HEK293 (cell line): ENCODE data around the gene PHF13.

Experiments used
- BCL11B ChIP-seq: fragments of 450-650 bp; formaldehyde crosslinking; IDR thresholded peaks from 2 replicates; pipeline ENCODE4 v1.5.1; 2016; ENCODE audit warnings: low read depth, missing biosample characterization, missing genetic modification characterization
- KLF7 ChIP-seq: fragments of 450-650 bp; formaldehyde crosslinking; IDR thresholded peaks from 2 replicates; pipeline ENCODE4 v1.5.1; 2016; ENCODE audit warnings: missing biosample characterization, missing genetic modification characterization, borderline replicate concordance
- OVOL3 ChIP-seq: fragments of 450-650 bp; formaldehyde crosslinking; IDR thresholded peaks from 2 replicates; pipeline ENCODE4 v1.5.1; 2016; ENCODE audit warnings: missing biosample characterization, missing genetic modification characterization
- TCF7L2 ChIP-seq: IDR thresholded peaks from 2 replicates; pipeline ENCODE4 v1.6.1; 2011; ENCODE audit warnings: low read depth, mild to moderate bottlenecking, inconsistent platforms, low read length, moderate library complexity, borderline replicate concordance
- ZBTB17 ChIP-seq: fragments of 450-650 bp; formaldehyde crosslinking; IDR thresholded peaks from 2 replicates; pipeline ENCODE4 v1.5.1; 2016; ENCODE audit warnings: missing biosample characterization, missing genetic modification characterization
- ZIC2 ChIP-seq: fragments of 450-650 bp; formaldehyde crosslinking; IDR thresholded peaks from 2 replicates; pipeline ENCODE4 v1.5.1; 2016; ENCODE audit warnings: missing biosample characterization, missing genetic modification characterization
- ZNF138 ChIP-seq: fragments of 450-650 bp; formaldehyde crosslinking; IDR thresholded peaks from 2 replicates; pipeline ENCODE4 v1.5.1; 2016; ENCODE audit warnings: missing biosample characterization, missing genetic modification characterization, borderline replicate concordance
- ZNF146 ChIP-seq: fragments of 450-650 bp; formaldehyde crosslinking; IDR thresholded peaks from 2 replicates; pipeline ENCODE4 v1.5.1; 2016; ENCODE audit warnings: missing biosample characterization, missing genetic modification characterization
- ZNF366 ChIP-seq: fragments of 450-650 bp; formaldehyde crosslinking; conservative IDR thresholded peaks from 2 replicates; pipeline ENCODE4 v1.5.1; 2016; ENCODE audit warnings: missing biosample characterization, missing genetic modification characterization
- ZNF391 ChIP-seq: fragments of 450-650 bp; formaldehyde crosslinking; IDR thresholded peaks from 2 replicates; pipeline ENCODE4 v1.5.1; 2016; ENCODE audit warnings: low read depth, missing biosample characterization, missing genetic modification characterization, borderline replicate concordance
- ZNF473 ChIP-seq: fragments of 450-650 bp; formaldehyde crosslinking; IDR thresholded peaks from 2 replicates; pipeline ENCODE4 v1.5.1; 2017; ENCODE audit warnings: missing biosample characterization, missing genetic modification characterization
- ZNF626 ChIP-seq: fragments of 450-650 bp; sonication (Bioruptor Pico); formaldehyde crosslinking; IDR thresholded peaks from 2 replicates; pipeline ENCODE4 v1.5.1; 2018; ENCODE audit warnings: missing biosample characterization, missing genetic modification characterization, inconsistent platforms
- ZNF629 ChIP-seq: fragments of 450-650 bp; formaldehyde crosslinking; IDR thresholded peaks from 2 replicates; pipeline ENCODE4 v1.5.1; 2017; ENCODE audit warnings: missing biosample characterization, missing genetic modification characterization
- ZNF660 ChIP-seq: fragments of 450-650 bp; IDR thresholded peaks from 2 replicates; pipeline ENCODE4 v1.5.1; 2018; ENCODE audit warnings: missing biosample characterization, mild to moderate bottlenecking, missing genetic modification characterization
- ZNF701 ChIP-seq: fragments of 450-650 bp; formaldehyde crosslinking; IDR thresholded peaks from 2 replicates; pipeline ENCODE4 v1.5.1; 2016; ENCODE audit warnings: missing biosample characterization, missing genetic modification characterization
- ZNF747 ChIP-seq: fragments of 450-650 bp; formaldehyde crosslinking; IDR thresholded peaks from 2 replicates; pipeline ENCODE4 v1.5.1; 2016; ENCODE audit warnings: missing biosample characterization, missing genetic modification characterization
- ZSCAN30 ChIP-seq: fragments of 450-650 bp; IDR thresholded peaks from 2 replicates; pipeline ENCODE4 v1.5.1; 2018; ENCODE audit warnings: missing biosample characterization, mild to moderate bottlenecking, missing genetic modification characterization, moderate library complexity
- TF ChIP-seq, protein P1 (sequence below): fragments of 450-650 bp; formaldehyde crosslinking; IDR thresholded peaks from 2 replicates; pipeline ENCODE4 v1.5.1; 2016; ENCODE audit warnings: missing biosample characterization, missing genetic modification characterization
- TF ChIP-seq, protein P2 (sequence below): fragments of 450-650 bp; formaldehyde crosslinking; IDR thresholded peaks from 2 replicates; pipeline ENCODE4 v1.5.1; 2016; ENCODE audit warnings: missing biosample characterization, missing genetic modification characterization, borderline replicate concordance
- TF ChIP-seq, protein P3 (sequence below): fragments of 450-650 bp; formaldehyde crosslinking; IDR thresholded peaks from 2 replicates; pipeline ENCODE4 v1.5.1; 2016; ENCODE audit warnings: missing biosample characterization, missing genetic modification characterization
- TF ChIP-seq, protein P4 (sequence below): fragments of 450-650 bp; formaldehyde crosslinking; IDR thresholded peaks from 2 replicates; pipeline ENCODE4 v1.5.1; 2016; ENCODE audit warnings: missing biosample characterization, missing genetic modification characterization
- TF ChIP-seq, protein P5 (sequence below): fragments of 450-650 bp; formaldehyde crosslinking; IDR thresholded peaks from 2 replicates; pipeline ENCODE4 v1.5.1; 2016; ENCODE audit warnings: missing biosample characterization, missing genetic modification characterization
- TF ChIP-seq, protein P6 (sequence below): fragments of 450-650 bp; formaldehyde crosslinking; IDR thresholded peaks from 2 replicates; pipeline ENCODE4 v1.5.1; 2016; ENCODE audit warnings: missing biosample characterization, missing genetic modification characterization, low read depth
- TF ChIP-seq, protein P7 (sequence below): fragments of 450-650 bp; IDR thresholded peaks from 2 replicates; pipeline ENCODE4 v1.5.1; 2018; ENCODE audit warnings: missing biosample characterization, missing genetic modification characterization

The PHF13 gene

DNA sequence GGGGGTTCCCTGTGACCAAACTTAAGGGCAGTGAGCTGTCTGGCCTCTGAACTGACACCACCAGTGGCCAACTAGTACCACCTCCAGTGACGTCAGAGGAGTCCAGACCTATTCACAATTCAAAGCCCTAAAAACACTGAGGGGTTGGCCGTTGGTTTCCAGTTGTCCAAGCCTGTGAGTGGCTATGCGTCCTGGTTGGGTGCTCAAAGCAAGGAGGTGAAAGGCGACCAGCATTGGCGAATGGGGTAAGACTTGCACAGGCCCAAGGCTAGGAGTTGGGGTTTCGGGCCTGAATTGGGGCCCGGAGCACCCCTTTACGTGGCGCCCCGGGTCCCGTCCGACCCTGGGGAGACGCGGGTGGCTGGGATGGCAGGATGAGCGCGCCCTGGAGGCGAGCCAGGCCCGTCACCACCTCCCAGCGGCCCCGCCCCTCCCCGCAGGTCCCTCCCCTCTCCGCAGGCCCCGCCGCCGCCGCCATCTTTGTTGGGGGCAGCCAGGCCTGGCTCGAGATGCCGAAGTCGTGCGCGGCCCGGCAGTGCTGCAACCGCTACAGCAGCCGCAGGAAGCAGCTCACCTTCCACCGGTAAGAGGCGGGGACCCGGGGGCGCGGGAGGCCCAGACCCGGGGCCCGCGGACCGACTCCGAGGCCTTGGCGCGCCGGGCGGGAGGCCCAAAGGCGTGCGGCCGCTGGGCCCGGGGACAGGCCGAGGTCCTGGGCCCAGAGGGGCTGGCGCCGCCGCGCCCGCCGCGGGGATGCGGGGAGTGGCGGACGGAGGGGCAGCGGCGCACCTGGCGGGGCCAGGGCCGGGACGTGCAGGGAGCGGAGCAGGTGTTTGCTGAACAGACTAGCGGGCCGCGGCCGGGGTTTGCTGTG is 11.4 kb downstream of the PHF13 start, which contains the start of gene THAP3 (continued):
- TF ChIP-seq ZIC2 (tag by site-specific recombination) (no peak), ZNF660 (tag by site-specific recombination) (0 out of 2 replicates have a peak, but pooled peaks have one; percentile 80), ZNF391 (tag by site-specific recombination) (no peak), ZNF701 (tag by site-specific recombination) (no peak), ZBTB17 (tag by site-specific recombination) (peak; percentile 45; the same call in 1 of the 2 replicates), BCL11B (tag by site-specific recombination) (no peak), ZNF366 (tag by site-specific recombination) (peak; percentile 97), ZNF146 (tag by site-specific recombination) (no peak), OVOL3 (tag by site-specific recombination) (no peak), ZNF473 (tag by site-specific recombination) (no peak), KLF7 (peak; percentile 15; the same call in 1 of the 2 replicates), ZNF747 (tag by site-specific recombination) (no peak), TCF7L2 (no peak), ZNF629 (peak; percentile 94), ZSCAN30 (tag by site-specific recombination) (peak; percentile 58; the same call in 1 of the 2 replicates), ZNF626 (tag by site-specific recombination) (no peak), ZNF138 (tag by site-specific recombination) (no peak)
- TF ChIP-seq, protein P1, sequence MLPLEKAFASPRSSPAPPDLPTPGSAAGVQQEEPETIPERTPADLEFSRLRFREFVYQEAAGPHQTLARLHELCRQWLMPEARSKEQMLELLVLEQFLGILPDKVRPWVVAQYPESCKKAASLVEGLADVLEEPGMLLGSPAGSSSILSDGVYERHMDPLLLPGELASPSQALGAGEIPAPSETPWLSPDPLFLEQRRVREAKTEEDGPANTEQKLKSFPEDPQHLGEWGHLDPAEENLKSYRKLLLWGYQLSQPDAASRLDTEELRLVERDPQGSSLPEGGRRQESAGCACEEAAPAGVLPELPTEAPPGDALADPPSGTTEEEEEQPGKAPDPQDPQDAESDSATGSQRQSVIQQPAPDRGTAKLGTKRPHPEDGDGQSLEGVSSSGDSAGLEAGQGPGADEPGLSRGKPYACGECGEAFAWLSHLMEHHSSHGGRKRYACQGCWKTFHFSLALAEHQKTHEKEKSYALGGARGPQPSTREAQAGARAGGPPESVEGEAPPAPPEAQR (tag by site-specific recombination), result no peak
- TF ChIP-seq, protein P2, sequence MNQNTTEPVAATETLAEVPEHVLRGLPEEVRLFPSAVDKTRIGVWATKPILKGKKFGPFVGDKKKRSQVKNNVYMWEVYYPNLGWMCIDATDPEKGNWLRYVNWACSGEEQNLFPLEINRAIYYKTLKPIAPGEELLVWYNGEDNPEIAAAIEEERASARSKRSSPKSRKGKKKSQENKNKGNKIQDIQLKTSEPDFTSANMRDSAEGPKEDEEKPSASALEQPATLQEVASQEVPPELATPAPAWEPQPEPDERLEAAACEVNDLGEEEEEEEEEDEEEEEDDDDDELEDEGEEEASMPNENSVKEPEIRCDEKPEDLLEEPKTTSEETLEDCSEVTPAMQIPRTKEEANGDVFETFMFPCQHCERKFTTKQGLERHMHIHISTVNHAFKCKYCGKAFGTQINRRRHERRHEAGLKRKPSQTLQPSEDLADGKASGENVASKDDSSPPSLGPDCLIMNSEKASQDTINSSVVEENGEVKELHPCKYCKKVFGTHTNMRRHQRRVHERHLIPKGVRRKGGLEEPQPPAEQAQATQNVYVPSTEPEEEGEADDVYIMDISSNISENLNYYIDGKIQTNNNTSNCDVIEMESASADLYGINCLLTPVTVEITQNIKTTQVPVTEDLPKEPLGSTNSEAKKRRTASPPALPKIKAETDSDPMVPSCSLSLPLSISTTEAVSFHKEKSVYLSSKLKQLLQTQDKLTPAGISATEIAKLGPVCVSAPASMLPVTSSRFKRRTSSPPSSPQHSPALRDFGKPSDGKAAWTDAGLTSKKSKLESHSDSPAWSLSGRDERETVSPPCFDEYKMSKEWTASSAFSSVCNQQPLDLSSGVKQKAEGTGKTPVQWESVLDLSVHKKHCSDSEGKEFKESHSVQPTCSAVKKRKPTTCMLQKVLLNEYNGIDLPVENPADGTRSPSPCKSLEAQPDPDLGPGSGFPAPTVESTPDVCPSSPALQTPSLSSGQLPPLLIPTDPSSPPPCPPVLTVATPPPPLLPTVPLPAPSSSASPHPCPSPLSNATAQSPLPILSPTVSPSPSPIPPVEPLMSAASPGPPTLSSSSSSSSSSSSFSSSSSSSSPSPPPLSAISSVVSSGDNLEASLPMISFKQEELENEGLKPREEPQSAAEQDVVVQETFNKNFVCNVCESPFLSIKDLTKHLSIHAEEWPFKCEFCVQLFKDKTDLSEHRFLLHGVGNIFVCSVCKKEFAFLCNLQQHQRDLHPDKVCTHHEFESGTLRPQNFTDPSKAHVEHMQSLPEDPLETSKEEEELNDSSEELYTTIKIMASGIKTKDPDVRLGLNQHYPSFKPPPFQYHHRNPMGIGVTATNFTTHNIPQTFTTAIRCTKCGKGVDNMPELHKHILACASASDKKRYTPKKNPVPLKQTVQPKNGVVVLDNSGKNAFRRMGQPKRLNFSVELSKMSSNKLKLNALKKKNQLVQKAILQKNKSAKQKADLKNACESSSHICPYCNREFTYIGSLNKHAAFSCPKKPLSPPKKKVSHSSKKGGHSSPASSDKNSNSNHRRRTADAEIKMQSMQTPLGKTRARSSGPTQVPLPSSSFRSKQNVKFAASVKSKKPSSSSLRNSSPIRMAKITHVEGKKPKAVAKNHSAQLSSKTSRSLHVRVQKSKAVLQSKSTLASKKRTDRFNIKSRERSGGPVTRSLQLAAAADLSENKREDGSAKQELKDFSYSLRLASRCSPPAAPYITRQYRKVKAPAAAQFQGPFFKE (tag by site-specific recombination), result no peak
- TF ChIP-seq, protein P3, sequence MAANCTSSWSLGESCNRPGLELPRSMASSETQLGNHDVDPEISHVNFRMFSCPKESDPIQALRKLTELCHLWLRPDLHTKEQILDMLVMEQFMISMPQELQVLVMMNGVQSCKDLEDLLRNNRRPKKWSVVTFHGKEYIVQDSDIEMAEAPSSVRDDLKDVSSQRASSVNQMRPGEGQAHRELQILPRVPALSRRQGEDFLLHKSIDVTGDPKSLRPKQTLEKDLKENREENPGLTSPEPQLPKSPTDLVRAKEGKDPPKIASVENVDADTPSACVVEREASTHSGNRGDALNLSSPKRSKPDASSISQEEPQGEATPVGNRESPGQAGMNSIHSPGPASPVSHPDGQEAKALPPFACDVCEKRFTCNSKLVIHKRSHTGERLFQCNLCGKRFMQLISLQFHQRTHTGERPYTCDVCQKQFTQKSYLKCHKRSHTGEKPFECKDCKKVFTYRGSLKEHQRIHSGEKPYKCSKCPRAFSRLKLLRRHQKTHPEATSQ (tag by site-specific recombination), result 0 out of 2 replicates have a peak, but pooled peaks have one; percentile 23
- TF ChIP-seq, protein P4, sequence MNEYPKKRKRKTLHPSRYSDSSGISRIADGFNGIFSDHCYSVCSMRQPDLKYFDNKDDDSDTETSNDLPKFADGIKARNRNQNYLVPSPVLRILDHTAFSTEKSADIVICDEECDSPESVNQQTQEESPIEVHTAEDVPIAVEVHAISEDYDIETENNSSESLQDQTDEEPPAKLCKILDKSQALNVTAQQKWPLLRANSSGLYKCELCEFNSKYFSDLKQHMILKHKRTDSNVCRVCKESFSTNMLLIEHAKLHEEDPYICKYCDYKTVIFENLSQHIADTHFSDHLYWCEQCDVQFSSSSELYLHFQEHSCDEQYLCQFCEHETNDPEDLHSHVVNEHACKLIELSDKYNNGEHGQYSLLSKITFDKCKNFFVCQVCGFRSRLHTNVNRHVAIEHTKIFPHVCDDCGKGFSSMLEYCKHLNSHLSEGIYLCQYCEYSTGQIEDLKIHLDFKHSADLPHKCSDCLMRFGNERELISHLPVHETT, result no peak
- TF ChIP-seq, protein P5, sequence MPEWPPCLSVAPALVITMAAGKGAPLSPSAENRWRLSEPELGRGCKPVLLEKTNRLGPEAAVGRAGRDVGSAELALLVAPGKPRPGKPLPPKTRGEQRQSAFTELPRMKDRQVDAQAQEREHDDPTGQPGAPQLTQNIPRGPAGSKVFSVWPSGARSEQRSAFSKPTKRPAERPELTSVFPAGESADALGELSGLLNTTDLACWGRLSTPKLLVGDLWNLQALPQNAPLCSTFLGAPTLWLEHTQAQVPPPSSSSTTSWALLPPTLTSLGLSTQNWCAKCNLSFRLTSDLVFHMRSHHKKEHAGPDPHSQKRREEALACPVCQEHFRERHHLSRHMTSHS (tag by site-specific recombination), result no peak
- TF ChIP-seq, protein P6, sequence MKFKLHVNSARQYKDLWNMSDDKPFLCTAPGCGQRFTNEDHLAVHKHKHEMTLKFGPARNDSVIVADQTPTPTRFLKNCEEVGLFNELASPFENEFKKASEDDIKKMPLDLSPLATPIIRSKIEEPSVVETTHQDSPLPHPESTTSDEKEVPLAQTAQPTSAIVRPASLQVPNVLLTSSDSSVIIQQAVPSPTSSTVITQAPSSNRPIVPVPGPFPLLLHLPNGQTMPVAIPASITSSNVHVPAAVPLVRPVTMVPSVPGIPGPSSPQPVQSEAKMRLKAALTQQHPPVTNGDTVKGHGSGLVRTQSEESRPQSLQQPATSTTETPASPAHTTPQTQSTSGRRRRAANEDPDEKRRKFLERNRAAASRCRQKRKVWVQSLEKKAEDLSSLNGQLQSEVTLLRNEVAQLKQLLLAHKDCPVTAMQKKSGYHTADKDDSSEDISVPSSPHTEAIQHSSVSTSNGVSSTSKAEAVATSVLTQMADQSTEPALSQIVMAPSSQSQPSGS (tag by site-specific recombination), result peak; percentile 92
- TF ChIP-seq, protein P7, sequence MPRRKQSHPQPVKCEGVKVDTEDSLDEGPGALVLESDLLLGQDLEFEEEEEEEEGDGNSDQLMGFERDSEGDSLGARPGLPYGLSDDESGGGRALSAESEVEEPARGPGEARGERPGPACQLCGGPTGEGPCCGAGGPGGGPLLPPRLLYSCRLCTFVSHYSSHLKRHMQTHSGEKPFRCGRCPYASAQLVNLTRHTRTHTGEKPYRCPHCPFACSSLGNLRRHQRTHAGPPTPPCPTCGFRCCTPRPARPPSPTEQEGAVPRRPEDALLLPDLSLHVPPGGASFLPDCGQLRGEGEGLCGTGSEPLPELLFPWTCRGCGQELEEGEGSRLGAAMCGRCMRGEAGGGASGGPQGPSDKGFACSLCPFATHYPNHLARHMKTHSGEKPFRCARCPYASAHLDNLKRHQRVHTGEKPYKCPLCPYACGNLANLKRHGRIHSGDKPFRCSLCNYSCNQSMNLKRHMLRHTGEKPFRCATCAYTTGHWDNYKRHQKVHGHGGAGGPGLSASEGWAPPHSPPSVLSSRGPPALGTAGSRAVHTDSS (tag by site-specific recombination), result no peak
